Measurements from ENCODE around the gene KRTAP22-1. TPM values are rescaled to one million over a fixed set of nuclear protein-coding genes. Genes with fewer than 3 reads are reported as not detected.

The KRTAP22-1 gene
- total RNA-seq, 1 donor from 2014 or later = not detected

DNA sequence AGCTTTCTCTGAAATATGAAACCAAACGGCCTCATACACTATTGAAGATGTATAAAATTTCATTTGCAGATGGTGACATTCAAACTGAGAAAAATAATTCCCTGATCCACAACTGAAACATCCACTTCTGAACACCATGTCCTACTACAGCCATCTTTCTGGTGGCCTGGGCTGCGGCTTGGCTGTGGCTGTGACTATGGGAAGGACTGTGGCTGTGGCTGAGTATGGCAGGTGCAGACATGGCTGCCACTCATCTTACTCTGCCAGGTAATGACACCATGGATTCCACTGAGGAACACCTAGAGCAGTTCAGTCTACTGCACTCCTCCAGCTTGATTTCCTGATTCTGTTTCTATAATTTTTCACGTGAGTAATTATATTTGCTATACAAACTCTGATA is 19.6 kb downstream of the KRTAP22-1 start, which contains the start of gene KRTAP20-4:
Gene KRTAP20-4, plus strand, starts transcription at position 106 of the 400 bp plus-strand sequence.
- no peak for DNase-seq (ENCODE audit: low spot score)
- intact Hi-C loops (cut with DNase I) = no loop called here
- ATAC-seq = no peak

DNA sequence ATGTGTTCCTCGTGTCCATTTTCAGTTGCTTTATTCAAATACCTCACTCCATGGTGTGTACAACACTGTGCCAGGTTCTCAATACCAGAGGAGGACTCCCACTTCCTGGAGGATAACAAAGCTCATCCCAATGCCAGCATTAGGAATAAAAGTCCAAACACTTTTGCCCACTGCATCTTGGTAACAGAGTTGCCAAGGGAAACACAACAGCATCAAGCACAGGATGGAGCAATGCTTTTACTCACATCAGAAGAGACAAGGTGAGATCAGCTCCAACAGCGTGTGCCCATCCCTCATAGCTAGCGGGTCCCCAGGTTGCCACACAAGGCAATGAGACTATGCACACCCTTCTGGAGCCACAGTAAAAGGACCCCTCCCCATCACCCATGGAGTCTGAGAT is 22.5 kb downstream of the KRTAP22-1 start:
- ATAC-seq (no peak), DNase-seq (ENCODE audit: low spot score) (no peak)
- intact Hi-C loops (cut with DNase I) = no loop called here

DNA sequence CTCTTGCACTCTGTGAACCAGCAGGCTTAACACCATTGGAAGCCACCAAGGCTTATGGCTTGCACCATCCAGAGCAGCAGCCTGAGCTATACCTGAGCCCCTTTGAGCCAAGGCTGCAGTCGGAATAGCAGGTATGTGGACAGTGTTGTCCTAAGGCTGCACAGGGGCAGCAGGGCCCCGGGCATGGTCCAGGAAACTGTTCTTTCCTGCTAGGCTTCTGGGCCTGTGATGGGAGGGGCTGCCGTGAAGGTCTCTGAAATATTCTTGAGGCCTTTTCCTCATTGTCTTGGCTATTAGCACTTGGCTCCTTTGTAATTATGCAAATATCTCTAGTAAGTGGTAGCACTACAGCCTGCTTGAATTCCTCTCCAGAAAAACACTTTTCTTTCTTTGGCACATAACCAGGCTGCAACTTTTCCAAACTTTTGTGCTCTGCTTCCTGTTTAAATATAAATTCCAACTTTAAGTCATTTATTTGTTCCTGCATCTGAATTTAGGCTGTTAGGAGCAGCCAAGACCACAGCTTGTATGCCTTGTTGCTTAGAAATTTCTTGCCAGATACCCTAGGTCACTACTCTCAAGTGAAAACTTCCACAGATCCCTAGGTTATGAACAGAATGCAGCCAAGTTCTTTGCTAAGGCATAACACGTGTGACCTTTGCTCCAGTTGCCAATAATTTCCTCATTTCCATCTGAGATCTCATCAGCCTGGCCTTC is 24.7 kb downstream of the KRTAP22-1 start:
- ATAC-seq = peak; percentile 24
- no peak for DNase-seq (ENCODE audit: low spot score)
- intact Hi-C loops (cut with DNase I) = no loop called here

DNA sequence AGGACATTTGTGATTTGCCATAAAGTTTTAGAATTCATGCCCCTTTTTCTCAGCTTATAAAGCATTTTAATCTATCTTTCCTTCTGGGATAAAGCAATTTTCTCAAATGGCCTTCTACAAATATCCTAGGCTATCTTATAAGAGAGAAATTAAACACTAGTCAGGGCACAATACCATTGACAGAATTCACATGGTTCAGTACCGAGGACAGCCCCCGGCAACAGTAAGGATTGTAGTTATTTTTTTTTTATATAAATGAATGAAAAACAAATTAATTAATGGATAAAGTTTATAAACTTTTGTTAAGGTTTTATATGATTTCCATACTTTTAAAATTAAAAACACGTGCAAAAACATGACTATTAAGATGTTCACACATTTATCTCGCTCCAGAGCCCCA is 27.2 kb downstream of the KRTAP22-1 start:
- ATAC-seq (no peak), DNase-seq (ENCODE audit: low spot score) (no peak)
- intact Hi-C loops (cut with DNase I) = no loop called here

DNA sequence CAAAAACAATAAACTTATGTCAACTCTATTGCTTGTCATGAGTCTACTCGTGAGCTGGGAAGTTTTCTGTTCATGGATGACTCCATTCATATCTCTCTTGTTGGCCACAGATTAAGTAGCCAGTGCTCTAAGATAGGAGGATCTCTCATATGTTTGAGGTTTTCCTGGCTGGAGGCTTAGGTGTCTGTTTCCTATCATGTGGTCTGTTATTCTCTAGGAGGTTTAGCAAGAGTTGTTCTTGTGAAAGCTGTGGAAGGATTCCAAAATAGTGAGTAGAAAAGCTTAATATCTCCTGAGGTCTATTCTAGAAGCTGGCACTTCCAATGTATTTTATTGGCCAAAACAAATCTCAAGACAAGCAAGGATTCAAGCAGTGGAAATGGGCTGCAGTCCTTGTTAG is 28.3 kb downstream of the KRTAP22-1 start:
- intact Hi-C loops (cut with DNase I) = no loop called here
- DNase-seq (ENCODE audit: low spot score) = no peak
- ATAC-seq = peak; percentile 73

DNA sequence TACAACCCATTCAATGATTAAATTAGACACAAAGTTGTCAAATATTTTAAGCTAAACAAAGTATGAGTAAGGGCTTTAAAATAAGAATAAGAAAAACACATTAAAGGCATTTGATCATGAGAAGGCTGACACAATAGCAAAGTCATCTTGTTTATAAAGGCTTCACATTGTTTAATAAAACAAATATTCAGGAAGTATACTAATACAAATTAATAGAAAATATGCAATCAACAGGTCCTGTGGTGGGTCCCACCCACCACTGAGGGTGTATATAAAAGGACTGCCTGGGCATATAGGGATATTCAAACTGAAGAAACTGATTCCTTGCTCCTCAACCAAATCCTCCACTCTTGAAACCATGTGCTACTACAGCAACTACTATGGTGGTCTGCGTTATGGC is 34.0 kb downstream of the KRTAP22-1 start, which contains the start of gene KRTAP20-2:
Gene KRTAP20-2, plus strand, starts transcription at position 301 of the 400 bp plus-strand sequence. Its CDS starts 58 bp downstream, at position 359.
- DNase-seq (ENCODE audit: low spot score) (no peak), ATAC-seq (no peak)
- intact Hi-C loops (cut with DNase I) = no loop called here

DNA sequence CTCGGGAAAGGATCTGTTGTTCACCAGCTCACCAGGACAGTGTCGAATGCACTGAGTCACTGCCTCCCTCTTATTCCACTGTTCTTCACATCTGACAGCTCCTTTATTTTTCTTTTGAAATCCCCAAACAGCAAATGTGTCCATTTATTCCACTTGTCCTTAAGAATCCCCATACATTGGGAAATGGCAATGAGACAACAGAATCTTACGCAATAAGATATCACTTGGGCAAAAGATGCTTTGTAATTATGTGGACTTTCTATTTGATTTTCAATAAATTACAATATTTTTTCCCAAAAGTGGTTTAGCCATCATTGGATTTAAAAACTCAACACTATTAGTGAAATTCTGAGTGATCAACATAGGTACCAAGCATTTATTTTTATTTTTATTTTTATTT is 37.8 kb downstream of the KRTAP22-1 start:
- DNase-seq (ENCODE audit: low spot score) (no peak), ATAC-seq (no peak)
- intact Hi-C loops (cut with DNase I) = no loop called here

DNA sequence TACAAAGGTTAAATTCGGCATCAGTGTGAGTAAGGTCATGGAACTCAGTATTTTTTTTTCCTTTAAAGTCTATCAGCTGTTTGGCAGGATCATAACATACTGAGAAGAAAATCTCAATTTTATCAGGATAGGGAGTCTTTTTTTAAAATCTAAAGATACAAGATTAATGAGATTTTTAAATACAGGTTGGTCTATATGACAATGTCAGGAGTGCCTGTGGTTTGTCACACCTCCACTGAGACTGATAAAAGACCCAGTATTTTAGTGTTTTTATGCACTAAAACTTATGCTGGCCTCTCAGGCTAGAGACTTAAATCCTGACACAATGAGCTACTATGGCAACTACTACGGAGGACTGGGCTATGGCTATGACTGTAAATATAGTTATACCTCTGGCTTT is 41.7 kb downstream of the KRTAP22-1 start, which contains the start of gene KRTAP20-3:
Gene KRTAP20-3, plus strand, starts transcription at position 301 of the 400 bp plus-strand sequence.
- DNase-seq (ENCODE audit: low spot score) (no peak), ATAC-seq (no peak)
- intact Hi-C loops (cut with DNase I) = no loop called here

DNA sequence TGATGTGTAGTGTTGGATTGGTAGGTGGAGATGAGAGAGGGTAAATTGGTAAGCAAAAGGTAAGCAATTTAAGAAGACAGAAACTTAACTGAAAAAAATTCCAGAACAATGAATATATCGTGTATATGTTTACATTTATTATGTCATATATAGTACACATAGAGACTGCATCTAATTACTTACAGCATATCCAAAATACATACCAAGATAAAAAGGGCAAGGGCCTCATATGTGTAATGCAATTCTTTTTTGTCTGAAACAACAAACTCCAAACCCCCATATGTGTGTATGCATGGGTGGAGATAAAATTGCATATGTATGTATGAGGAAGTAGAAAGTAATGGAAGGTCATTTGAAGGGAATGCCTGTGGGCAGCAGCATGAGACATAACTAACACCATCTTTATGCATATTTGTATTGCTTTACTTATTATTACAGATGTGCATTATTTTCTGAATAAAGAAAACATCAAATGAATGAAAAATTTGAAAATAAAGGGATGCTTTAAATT is 46.1 kb downstream of the KRTAP22-1 start:
- ATAC-seq = no peak

More for the DNA sequence above, 46.1 kb downstream of the KRTAP22-1 start:
- DNase-seq (ENCODE audit: low spot score) = no peak
- intact Hi-C loops (cut with DNase I) = no loop called here

Other genes with a start within 250 kb of the KRTAP22-1 start
- not detected for gene KRTAP13-2, start 228.8 kb upstream of the KRTAP22-1 start, total RNA-seq
- not detected for gene KRTAP13-1, start 205.1 kb upstream of the KRTAP22-1 start, total RNA-seq
- gene KRTAP13-3, start 175.2 kb upstream of the KRTAP22-1 start, total RNA-seq = not detected
- gene KRTAP13-4, start 170.9 kb upstream of the KRTAP22-1 start, total RNA-seq = not detected
- gene KRTAP15-1, start 160.8 kb upstream of the KRTAP22-1 start, total RNA-seq = not detected
- gene KRTAP19-1, start 120.7 kb upstream of the KRTAP22-1 start, total RNA-seq = not detected
- gene KRTAP19-2, start 113.7 kb upstream of the KRTAP22-1 start, total RNA-seq = not detected
- not detected for gene KRTAP19-3, start 109.1 kb upstream of the KRTAP22-1 start, total RNA-seq
- not detected for gene KRTAP19-4, start 103.9 kb upstream of the KRTAP22-1 start, total RNA-seq
- not detected for gene KRTAP19-5, start 98.9 kb upstream of the KRTAP22-1 start, total RNA-seq
- gene KRTAP19-6, start 59.2 kb upstream of the KRTAP22-1 start, total RNA-seq = not detected
- gene KRTAP19-7, start 39.8 kb upstream of the KRTAP22-1 start, total RNA-seq = not detected
- gene KRTAP22-2, start 10.7 kb upstream of the KRTAP22-1 start, total RNA-seq = not detected
- not detected for gene KRTAP6-3, start 8.6 kb upstream of the KRTAP22-1 start, total RNA-seq
- gene KRTAP6-2, start 2.2 kb upstream of the KRTAP22-1 start, total RNA-seq = not detected
- gene KRTAP6-1, start 12.8 kb downstream of the KRTAP22-1 start, total RNA-seq = not detected
- not detected for gene KRTAP20-1, start 15.3 kb downstream of the KRTAP22-1 start, total RNA-seq
- gene KRTAP20-4, start 19.5 kb downstream of the KRTAP22-1 start, total RNA-seq = not detected
- gene KRTAP20-2, start 34.1 kb downstream of the KRTAP22-1 start, total RNA-seq = not detected
- gene KRTAP20-3, start 41.8 kb downstream of the KRTAP22-1 start, total RNA-seq = not detected
- not detected for gene KRTAP21-3, start 117.7 kb downstream of the KRTAP22-1 start, total RNA-seq
- gene KRTAP21-2, start 146.2 kb downstream of the KRTAP22-1 start, total RNA-seq = not detected
- gene KRTAP21-1, start 154.3 kb downstream of the KRTAP22-1 start, total RNA-seq = not detected
- gene KRTAP8-1, start 212.2 kb downstream of the KRTAP22-1 start, total RNA-seq = not detected
- not detected for gene KRTAP7-1, start 228.7 kb downstream of the KRTAP22-1 start, total RNA-seq